CD14-positive monocyte (primary cell): ENCODE data around the gene FAM170B. TPM values are rescaled to one million over a fixed set of nuclear protein-coding genes. Genes with fewer than 3 reads are reported as not detected.

Experiments
- DNase-seq, 3 donors: peaks; one replicate each; pipeline ENCODE4 v3.0.0-alpha.2; 2011 to 2022
- H2AFZ ChIP-seq: 2 replicates; pipeline ENCODE4 v1.6.0; 2012; ENCODE audit warnings: mild to moderate bottlenecking, low read depth, low read length, inconsistent platforms; ENCODE audit not compliant: insufficient read depth, poor library complexity, severe bottlenecking
- H3K27ac ChIP-seq, 2 donors: 1 replicate in 1 of 2; 2 replicates in 1 of 2; pipeline ENCODE4 v1.5.1; 2012 to 2013; ENCODE audit warnings: low read length in 2 of 2, control low read depth in 1 of 2, inconsistent platforms in 1 of 2, low read depth in 1 of 2, mild to moderate bottlenecking in 1 of 2
- H3K27me3 ChIP-seq, 2 donors: one replicate each; pipeline versions ENCODE4 v1.6.0 to v1.6.1; 2011 to 2013; ENCODE audit warnings: low read length in 2 of 2; ENCODE audit not compliant: control insufficient read depth in 2 of 2, insufficient read depth in 2 of 2
- H3K36me3 ChIP-seq, 2 donors: replicated peaks in 1 of 2; 1 replicate in 1 of 2; 2 replicates in 1 of 2; pipeline versions ENCODE4 v1.5.1 to v1.6.1; 2012 to 2013; ENCODE audit warnings: low read length in 2 of 2, control low read depth in 1 of 2, inconsistent platforms in 1 of 2, mild to moderate bottlenecking in 1 of 2; ENCODE audit not compliant: insufficient read depth in 2 of 2, control insufficient read depth in 1 of 2
- H3K4me1 ChIP-seq, 2 donors: 1 replicate in 1 of 2; 2 replicates in 1 of 2; pipeline versions ENCODE4 v1.5.1 to v1.6.1; 2012 to 2013; ENCODE audit warnings: low read length in 2 of 2, control low read depth in 1 of 2, inconsistent platforms in 1 of 2, mild to moderate bottlenecking in 1 of 2, moderate library complexity in 1 of 2; ENCODE audit not compliant: insufficient read depth in 2 of 2, control insufficient read depth in 1 of 2
- H3K4me2 ChIP-seq: replicated peaks from 2 replicates; pipeline ENCODE3; 2012; ENCODE audit warnings: low read length, moderate library complexity, mild to moderate bottlenecking; ENCODE audit not compliant: poor library complexity, severe bottlenecking; ENCODE audit errors: extremely low read depth
- H3K4me3 ChIP-seq, 3 experiments: fragments of 200-600 bp in 1 of 3; sonication (generic) in 1 of 3; replicated peaks in 1 of 3; 1 replicate in 2 of 3; 2 replicates in 1 of 3; pipeline ENCODE4 v1.5.1; 2011 to 2013; ENCODE audit warnings: low read length in 3 of 3, mild to moderate bottlenecking in 3 of 3, control low read depth in 2 of 3, low read depth in 2 of 3, inconsistent platforms in 1 of 3, moderate library complexity in 1 of 3
- H3K79me2 ChIP-seq: 2 replicates; pipeline ENCODE4 v1.6.0; 2012; ENCODE audit warnings: mild to moderate bottlenecking, control low read depth, inconsistent platforms, low read length, moderate library complexity; ENCODE audit not compliant: insufficient read depth
- H3K9ac ChIP-seq: 2 replicates; pipeline ENCODE4 v1.6.0; 2017; ENCODE audit warnings: low read length, mild to moderate bottlenecking; ENCODE audit not compliant: insufficient read depth, poor library complexity, severe bottlenecking
- H3K9me3 ChIP-seq, 2 donors: replicated peaks in 1 of 2; 1 replicate in 1 of 2; 2 replicates in 1 of 2; pipeline versions ENCODE4 v1.5.1 to v1.6.1; 2012 to 2013; ENCODE audit warnings: low read length in 2 of 2, control low read depth in 1 of 2; ENCODE audit not compliant: control insufficient read depth in 1 of 2, insufficient read depth in 1 of 2
- H4K20me1 ChIP-seq: 2 replicates; pipeline ENCODE4 v1.6.0; 2012; ENCODE audit warnings: mild to moderate bottlenecking, low read length, control low read depth, moderate library complexity; ENCODE audit not compliant: insufficient read depth
- H3K27ac Mint-ChIP-seq, 7 donors: one replicate each; pipeline ENCODE4 v1.8.0; 2020; ENCODE audit warnings: mild to moderate bottlenecking in 7 of 7, mixed read lengths in 7 of 7, moderate library complexity in 6 of 7, inconsistent platforms in 2 of 7
- H3K27me3 Mint-ChIP-seq, 3 donors: one replicate each; pipeline ENCODE4 v1.8.0; 2021 to 2022; ENCODE audit warnings: low read depth in 3 of 3, mild to moderate bottlenecking in 3 of 3, mixed read lengths in 3 of 3, moderate library complexity in 3 of 3, inconsistent platforms in 1 of 3
- H3K36me3 Mint-ChIP-seq, 2 donors: one replicate each; pipeline ENCODE4 v1.8.0; 2020; ENCODE audit warnings: mixed read lengths in 2 of 2, inconsistent platforms in 1 of 2, mild to moderate bottlenecking in 1 of 2
- H3K4me1 Mint-ChIP-seq: one replicate; pipeline ENCODE4 v1.8.0; 2020; ENCODE audit warnings: mild to moderate bottlenecking, mixed read lengths
- H3K4me3 Mint-ChIP-seq, 2 donors: one replicate each; pipeline ENCODE4 v1.8.0; 2020; ENCODE audit warnings: mild to moderate bottlenecking in 2 of 2, mixed read lengths in 2 of 2, moderate library complexity in 1 of 2
- H3K9me3 Mint-ChIP-seq, 7 donors: one replicate each; pipeline ENCODE4 v1.8.0; 2020 to 2022; ENCODE audit warnings: mixed read lengths in 7 of 7, mild to moderate bottlenecking in 6 of 7, moderate library complexity in 6 of 7, inconsistent platforms in 2 of 7
- CTCF ChIP-seq: fragments of 200-600 bp; IDR thresholded peaks from one replicate; pipeline ENCODE4 v1.8.0; 2022; ENCODE audit warnings: antibody characterized with exemption, mild to moderate bottlenecking
- WGBS: methylation state at CpG from one replicate; pipeline ENCODE4 v1.1.5; 2013; ENCODE audit warnings: missing lambda C conversion rate; ENCODE audit not compliant: insufficient coverage; 5-methylcytosine and 5-hydroxymethylcytosine counted together
- intact Hi-C, 2 donors: fragments of 100-400 bp; cut with micrococcal nuclease; formaldehyde crosslinking; loops; one replicate each; pipeline versions ENCODE4 v1.15.0 to v1.15.1; 2023
- polyA plus RNA-seq, 3 donors: library from polyadenylated mRNA; depleted of rRNA in 1 of 3; unstranded in 2 of 3; stranded (reverse) in 1 of 3; fragments of 300-500 nt in 2 of 3; fragments of >200 nt in 1 of 3; fragmentation: Illumina TruSeq in 2 of 3; gene quantifications; 1 replicate in 2 of 3; 2 replicates in 1 of 3; pipeline ENCODE4 v1.2.3, GENCODE V29; 2012 to 2021

Gene FAM170B
- polyA plus RNA-seq, 3 donors: not detected

- Mint-ChIP-seq H3K4me3 (no peak overlapping the region), H3K27me3 (peaks cover 0 to 6% (median 1%) of the 10 kb centered on the region in 3 donors), H3K9me3 (peaks cover 0 to 1% (median 0%) of the 10 kb centered on the region in 7 donors), H3K27ac (no peak overlapping the region), H3K4me1 (no peaks in the 10 kb centered on the region), H3K36me3 (no peaks in the 10 kb centered on the region)
- H4K20me1 ChIP-seq: no peaks in the 10 kb centered on the region
- no peaks in the 10 kb centered on the region for H3K9me3 ChIP-seq
- H3K27ac ChIP-seq: no peak overlapping the region
- no peak overlapping the region for H3K9ac ChIP-seq
- H3K36me3 ChIP-seq: no peaks in the 10 kb centered on the region
- H3K27me3 ChIP-seq: no peaks in the 10 kb centered on the region
- intact Hi-C loops: no loop called here
- H3K79me2 ChIP-seq: no peaks in the 10 kb centered on the region
- H3K4me3 ChIP-seq: no peak overlapping the region
- no peak overlapping the region for H3K4me2 ChIP-seq
- no peak overlapping the region for H2AFZ ChIP-seq
- H3K4me1 ChIP-seq: no peaks in the 10 kb centered on the region
- 100% methylated on average over 2 of the region's 4 CpGs for WGBS
- no peak for DNase-seq
- TF ChIP-seq CTCF: no peak
Measured at GRCh38 chr10:49094646-49095045, 39.2 kb downstream of the FAM170B start.

GRCh38 chr10:49093922-49094321 is 39.9 kb downstream of the FAM170B start:
- Mint-ChIP-seq H3K4me1 (no peaks in the 10 kb centered on the region), H3K36me3 (no peaks in the 10 kb centered on the region), H3K4me3 (no peak overlapping the region), H3K27ac (no peak overlapping the region), H3K9me3 (peaks cover 0 to 1% (median 0%) of the 10 kb centered on the region in 7 donors), H3K27me3 (peaks cover 0 to 6% (median 1%) of the 10 kb centered on the region in 3 donors)
- intact Hi-C loops: no loop called here
- no peaks in the 10 kb centered on the region for H3K9me3 ChIP-seq
- H3K36me3 ChIP-seq: no peaks in the 10 kb centered on the region
- no peaks in the 10 kb centered on the region for H4K20me1 ChIP-seq
- H3K9ac ChIP-seq: no peak overlapping the region
- no peaks in the 10 kb centered on the region for H3K27me3 ChIP-seq
- no peak overlapping the region for H2AFZ ChIP-seq
- no peaks in the 10 kb centered on the region for H3K4me1 ChIP-seq
- H3K27ac ChIP-seq: no peak overlapping the region
- no peak for TF ChIP-seq CTCF
- H3K79me2 ChIP-seq: no peaks in the 10 kb centered on the region
- DNase-seq: no peak
- H3K4me3 ChIP-seq: no peak overlapping the region
- no peak overlapping the region for H3K4me2 ChIP-seq
- WGBS: 98% methylated on average over 7 of the region's 10 CpGs
